HepG2 (cell line): ENCODE measurements around the gene PPP4C.
"Not testable (repeated sequence)": the region's sequence is repeated elsewhere in the genome, so short reads cannot be mapped to it uniquely, and the experiment has no call there.

Source experiments
- ASH2L ChIP-seq: fragments of 300-600, 200-600 bp; sonication (generic); IDR thresholded peaks from 2 replicates; pipeline ENCODE4 v1.7.0; 2017; ENCODE audit warnings: low read depth, mild to moderate bottlenecking, moderate library complexity, mixed read lengths, low read length; ENCODE audit not compliant: insufficient read length
- NCOR1 ChIP-seq: fragments of 200-600 bp; sonication (generic); IDR thresholded peaks from 2 replicates; pipeline ENCODE4 v1.7.0; 2017; ENCODE audit warnings: antibody characterized with exemption, low read length, borderline replicate concordance
- PHF5A ChIP-seq: IDR thresholded peaks from one replicate; pipeline ENCODE4 v1.6.1; 2018; ENCODE audit warnings: low read depth, missing genetic modification reagents; ENCODE audit not compliant: unreplicated experiment
- STAG1 ChIP-seq: sonication (generic); formaldehyde crosslinking; IDR thresholded peaks from 2 replicates; pipeline ENCODE4 v1.4.0; 2020; ENCODE audit warnings: missing genetic modification reagents
- TBP ChIP-seq: sonication (generic); formaldehyde crosslinking; IDR thresholded peaks from 2 replicates; pipeline ENCODE4 v1.5.0; 2020; ENCODE audit warnings: missing genetic modification reagents
- ZNF121 ChIP-seq: sonication (generic); formaldehyde crosslinking; IDR thresholded peaks from 2 replicates; pipeline ENCODE4 v1.5.0; 2020; ENCODE audit warnings: mild to moderate bottlenecking, missing genetic modification reagents
- ZNF225 ChIP-seq: sonication (generic); formaldehyde crosslinking; IDR thresholded peaks from 2 replicates; pipeline ENCODE4 v1.4.0; 2020; ENCODE audit warnings: mild to moderate bottlenecking, missing genetic modification reagents
- TF ChIP-seq, protein P1 (sequence below): sonication (generic); formaldehyde crosslinking; IDR thresholded peaks from 2 replicates; pipeline ENCODE4 v1.4.0; 2020; ENCODE audit warnings: missing genetic modification reagents, mild to moderate bottlenecking, borderline replicate concordance
- TF ChIP-seq, protein P2 (sequence below): IDR thresholded peaks from 2 replicates; pipeline ENCODE4 v1.6.1; 2012; ENCODE audit warnings: inconsistent platforms
- TF ChIP-seq, protein P3 (sequence below): sonication (generic); formaldehyde crosslinking; IDR thresholded peaks from 2 replicates; pipeline ENCODE4 v1.4.0; 2020; ENCODE audit warnings: missing genetic modification reagents

DNA sequence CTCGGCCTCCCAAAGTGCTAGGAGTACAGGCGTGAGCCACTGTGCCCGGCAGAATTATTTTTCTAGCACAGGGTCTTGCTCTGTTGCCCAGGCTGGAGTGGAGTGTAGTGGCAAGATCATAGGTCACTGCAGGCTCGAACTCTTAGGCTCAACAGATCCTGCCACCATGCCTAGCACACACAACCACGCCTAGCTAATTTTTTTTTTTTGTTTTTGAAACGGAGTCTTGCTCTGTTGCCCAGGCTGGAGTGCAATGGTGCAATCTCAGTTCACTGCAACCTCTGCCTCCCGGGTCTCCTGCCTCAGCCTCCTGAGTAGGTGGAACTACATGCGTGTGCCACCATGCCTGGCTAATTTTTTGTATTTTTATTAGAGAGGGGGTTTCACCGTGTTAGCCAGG lies 49.9 kb downstream of the PPP4C start:
- TF ChIP-seq ASH2L; PHF5A (CRISPR knock-in tag); NCOR1; ZNF121 (CRISPR knock-in tag); ZNF225 (CRISPR knock-in tag); STAG1 (CRISPR knock-in tag); TBP (CRISPR knock-in tag): not testable (repeated sequence)
- TF ChIP-seq, protein P1, sequence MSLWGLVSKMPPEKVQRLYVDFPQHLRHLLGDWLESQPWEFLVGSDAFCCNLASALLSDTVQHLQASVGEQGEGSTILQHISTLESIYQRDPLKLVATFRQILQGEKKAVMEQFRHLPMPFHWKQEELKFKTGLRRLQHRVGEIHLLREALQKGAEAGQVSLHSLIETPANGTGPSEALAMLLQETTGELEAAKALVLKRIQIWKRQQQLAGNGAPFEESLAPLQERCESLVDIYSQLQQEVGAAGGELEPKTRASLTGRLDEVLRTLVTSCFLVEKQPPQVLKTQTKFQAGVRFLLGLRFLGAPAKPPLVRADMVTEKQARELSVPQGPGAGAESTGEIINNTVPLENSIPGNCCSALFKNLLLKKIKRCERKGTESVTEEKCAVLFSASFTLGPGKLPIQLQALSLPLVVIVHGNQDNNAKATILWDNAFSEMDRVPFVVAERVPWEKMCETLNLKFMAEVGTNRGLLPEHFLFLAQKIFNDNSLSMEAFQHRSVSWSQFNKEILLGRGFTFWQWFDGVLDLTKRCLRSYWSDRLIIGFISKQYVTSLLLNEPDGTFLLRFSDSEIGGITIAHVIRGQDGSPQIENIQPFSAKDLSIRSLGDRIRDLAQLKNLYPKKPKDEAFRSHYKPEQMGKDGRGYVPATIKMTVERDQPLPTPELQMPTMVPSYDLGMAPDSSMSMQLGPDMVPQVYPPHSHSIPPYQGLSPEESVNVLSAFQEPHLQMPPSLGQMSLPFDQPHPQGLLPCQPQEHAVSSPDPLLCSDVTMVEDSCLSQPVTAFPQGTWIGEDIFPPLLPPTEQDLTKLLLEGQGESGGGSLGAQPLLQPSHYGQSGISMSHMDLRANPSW = not testable (repeated sequence)
- TF ChIP-seq, protein P2, sequence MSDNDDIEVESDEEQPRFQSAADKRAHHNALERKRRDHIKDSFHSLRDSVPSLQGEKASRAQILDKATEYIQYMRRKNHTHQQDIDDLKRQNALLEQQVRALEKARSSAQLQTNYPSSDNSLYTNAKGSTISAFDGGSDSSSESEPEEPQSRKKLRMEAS = not testable (repeated sequence)
- TF ChIP-seq, protein P3, sequence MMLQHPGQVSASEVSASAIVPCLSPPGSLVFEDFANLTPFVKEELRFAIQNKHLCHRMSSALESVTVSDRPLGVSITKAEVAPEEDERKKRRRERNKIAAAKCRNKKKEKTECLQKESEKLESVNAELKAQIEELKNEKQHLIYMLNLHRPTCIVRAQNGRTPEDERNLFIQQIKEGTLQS (CRISPR knock-in tag) = not testable (repeated sequence)
